ENCODE data around the gene KRTAP20-1.

- no peak for TF ChIP-seq ARNT (IDR thresholded peaks at IDR 0.05)
- no peak for TF ChIP-seq ELF4 (IDR thresholded peaks at IDR 0.05)
- no peak for TF ChIP-seq FOXK2 (IDR thresholded peaks at IDR 0.05)
- TF ChIP-seq FOXA1 (IDR thresholded peaks at IDR 0.05): no peak
- TF ChIP-seq NFRKB (IDR thresholded peaks at IDR 0.05): no peak
- no peak for TF ChIP-seq CTBP1 (IDR thresholded peaks at IDR 0.05; ENCODE audit: borderline replicate concordance)
- no peak for TF ChIP-seq SP1 (IDR thresholded peaks at IDR 0.05)
- TF ChIP-seq TARDBP (IDR thresholded peaks at IDR 0.05): no peak
- TF ChIP-seq FOXM1 (IDR thresholded peaks at IDR 0.05; ENCODE audit: borderline replicate concordance): no peak
- no peak for TF ChIP-seq SUZ12 (IDR thresholded peaks at IDR 0.05)
- no peak for TF ChIP-seq LEF1 (IDR thresholded peaks at IDR 0.05; ENCODE audit: borderline replicate concordance)
- no peak for TF ChIP-seq PKNOX1 (IDR thresholded peaks at IDR 0.05)
- TF ChIP-seq BHLHE40 (IDR thresholded peaks at IDR 0.05; ENCODE audit: borderline replicate concordance): no peak
Measured at GRCh38 chr21:30634906-30635305, 18.7 kb downstream of the KRTAP20-1 start, which contains the start of gene KRTAP20-2.
